ENCODE results near the gene XPR1.

The XPR1 gene

GRCh38 chr1:180932378-180932777 lies 300.6 kb downstream of the XPR1 start:
- no peak for DNase-seq (ENCODE audit: low read depth in 2 of 2)

- DNase-seq (ENCODE audit: low read depth in 2 of 2) = no peak
Observed at GRCh38 chr1:180933141-180933540, 301.3 kb downstream of the XPR1 start.

- DNase-seq (ENCODE audit: low read depth in 2 of 2) = no peak
Observed at GRCh38 chr1:180934563-180934962, 302.7 kb downstream of the XPR1 start.

- no peak for DNase-seq (ENCODE audit: low read depth in 2 of 2)
Observed at GRCh38 chr1:180935326-180936109, 303.7 kb downstream of the XPR1 start.

GRCh38 chr1:180936110-180937011 lies 304.5 kb downstream of the XPR1 start:
- no peak for DNase-seq (ENCODE audit: low read depth in 2 of 2)

GRCh38 chr1:180937012-180937372 lies 305.2 kb downstream of the XPR1 start:
- DNase-seq (ENCODE audit: low read depth in 2 of 2) = no peak

- no peak for DNase-seq (ENCODE audit: low read depth in 2 of 2)
Observed at GRCh38 chr1:180937624-180938225, 305.9 kb downstream of the XPR1 start.

- no peak for DNase-seq (ENCODE audit: low read depth in 2 of 2)
Observed at GRCh38 chr1:180939073-180939710, 307.4 kb downstream of the XPR1 start.

GRCh38 chr1:180939711-180940103 lies 307.9 kb downstream of the XPR1 start:
- DNase-seq (ENCODE audit: low read depth in 2 of 2) = no peak

All from stimulated activated CD4-positive, alpha-beta T cell treated with anti-CD3 and anti-CD28 coated beads, Interleukin-4, amount 100 ng/mL, for 48 hours (primary cell).